ENCODE data around the gene QRSL1.
"Not testable (repeated sequence)": the region's sequence is repeated elsewhere in the genome, so short reads cannot be mapped to it uniquely, and the experiment has no call there.

The QRSL1 gene

DNA sequence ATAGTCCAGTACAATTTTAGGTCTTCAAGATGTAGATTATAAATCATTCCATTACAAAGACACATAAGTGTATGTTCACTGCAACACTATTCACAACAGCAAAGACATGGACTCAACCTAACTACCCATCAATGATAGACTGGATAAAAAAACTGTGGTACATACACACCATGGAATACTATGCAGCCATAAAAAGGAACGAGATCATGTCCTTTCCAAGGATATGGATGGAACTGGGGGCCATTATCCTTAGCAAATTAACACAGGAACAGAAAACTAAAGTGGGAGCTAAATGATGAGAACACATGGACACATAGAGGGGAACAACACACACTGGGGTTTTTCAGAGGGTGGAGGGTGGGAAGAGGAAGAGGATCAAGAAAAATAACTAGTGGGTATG is 6.3 kb upstream of the QRSL1 start:
- no peak for DNase-seq

DNA sequence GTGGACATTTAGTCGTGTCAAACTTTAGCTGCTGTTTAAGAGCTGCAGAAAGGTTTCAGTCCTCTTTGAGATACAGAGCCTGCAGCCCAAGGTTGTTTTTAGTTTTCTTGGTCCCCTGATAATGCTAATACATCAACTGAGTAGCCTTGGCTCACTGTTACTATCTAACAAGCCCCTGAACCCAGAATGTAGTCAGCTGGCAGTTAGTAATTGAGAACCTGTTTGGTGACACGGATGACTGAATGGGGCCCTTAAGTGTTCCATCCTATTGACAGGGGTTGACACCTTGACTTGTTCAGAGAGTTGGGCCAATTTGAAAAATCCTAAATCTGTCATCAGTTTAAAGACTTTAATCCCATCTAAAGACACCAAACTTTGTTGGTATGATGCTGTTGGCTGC is 2.9 kb upstream of the QRSL1 start:
- no peak for DNase-seq

DNA sequence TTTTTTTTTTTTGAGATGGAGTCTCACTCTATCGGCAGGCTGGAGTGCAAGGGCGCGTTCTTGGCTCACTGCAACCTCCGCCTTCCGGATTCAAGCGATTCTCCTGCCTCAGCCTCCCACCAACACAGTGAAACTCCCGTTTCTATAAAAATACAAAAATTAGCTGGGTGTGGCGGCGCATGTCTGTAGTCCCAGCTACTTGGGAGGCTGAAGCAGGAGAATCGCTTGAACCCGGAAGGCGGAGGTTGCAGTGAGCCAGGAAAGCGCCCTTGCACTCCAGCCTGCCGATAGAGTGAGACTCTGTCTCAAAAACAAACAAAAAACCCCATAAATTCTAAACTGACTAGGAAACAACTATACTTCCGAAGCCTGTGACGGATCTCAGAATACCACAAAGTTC is 1.6 kb upstream of the QRSL1 start:
- DNase-seq, result not testable (repeated sequence)

DNA sequence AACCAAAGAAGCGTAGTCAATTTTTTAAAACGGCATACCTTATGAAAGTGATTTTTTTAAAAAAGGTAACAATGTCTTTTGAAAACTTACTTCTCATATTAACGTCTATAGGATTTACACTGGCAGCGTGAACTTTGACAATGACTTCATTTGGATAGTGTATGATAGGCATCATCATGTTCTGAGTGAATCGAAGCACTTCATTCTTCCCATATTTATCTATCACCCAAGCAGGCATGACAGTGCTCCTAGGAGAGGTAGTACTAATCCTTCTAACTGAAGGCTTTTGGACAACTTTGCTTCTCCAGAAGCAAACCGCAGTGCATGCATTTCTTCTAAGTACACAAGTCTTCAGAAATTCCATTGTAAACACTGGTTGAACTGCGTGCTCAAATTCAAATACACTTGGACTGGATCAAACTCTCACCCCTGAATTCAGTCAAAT is 698 bp upstream of the QRSL1 start:
- DNase-seq, result no peak

DNA sequence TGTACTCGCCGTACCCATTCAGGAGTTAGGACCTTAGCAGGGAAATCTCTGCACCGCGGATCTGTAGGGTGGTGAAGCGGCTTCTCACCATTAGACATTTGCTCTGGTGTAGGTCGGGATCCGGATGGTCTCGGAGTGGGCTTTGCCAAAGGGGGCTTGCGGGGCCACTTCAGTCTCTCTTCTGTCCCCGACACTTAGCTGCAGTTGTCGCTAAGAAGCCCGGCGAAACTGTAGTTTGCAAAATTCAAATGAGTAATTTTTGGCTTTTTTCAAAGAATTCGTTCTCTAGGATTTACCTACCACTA is 433 bp downstream of the QRSL1 start:
- DNase-seq, result no peak

DNA sequence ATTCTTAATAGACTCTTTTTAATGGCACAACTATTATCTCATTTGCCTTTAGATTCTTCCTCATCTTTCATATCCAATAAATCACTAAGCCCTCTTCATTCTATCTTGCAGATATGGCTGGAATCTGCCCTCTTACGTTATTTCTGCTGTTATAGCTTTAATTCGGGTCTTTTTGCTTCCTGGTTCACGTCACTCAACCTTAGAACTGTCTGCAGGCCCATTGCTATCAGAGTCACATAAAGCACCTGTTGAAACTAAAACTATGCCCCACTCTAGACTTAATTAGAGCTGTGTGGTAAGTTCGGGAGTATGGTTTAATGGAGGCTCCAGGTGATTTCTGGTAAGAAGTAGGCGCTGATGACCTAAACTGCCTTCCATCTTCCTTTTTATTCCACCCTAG is 988 bp downstream of the QRSL1 start:
- no peak for DNase-seq

DNA sequence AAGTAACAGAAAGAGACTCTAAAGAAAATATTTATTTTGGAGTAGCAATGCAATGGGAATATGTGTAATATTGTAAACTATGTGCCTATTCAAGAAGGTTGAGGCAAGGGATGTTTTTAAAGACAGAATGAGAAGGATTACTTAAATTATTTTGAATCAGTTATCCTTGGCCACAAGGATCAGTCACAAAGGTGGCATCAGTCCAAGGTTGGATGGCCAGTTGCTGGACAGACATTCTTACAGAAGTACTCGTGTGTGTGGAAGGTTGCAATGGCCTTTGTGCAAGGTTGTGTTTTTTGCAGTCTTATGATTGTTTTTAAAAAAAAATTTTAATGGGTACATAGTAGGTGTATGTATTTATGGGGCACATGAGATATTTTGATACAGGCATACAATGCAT is 2.0 kb downstream of the QRSL1 start:
- no peak for DNase-seq

DNA sequence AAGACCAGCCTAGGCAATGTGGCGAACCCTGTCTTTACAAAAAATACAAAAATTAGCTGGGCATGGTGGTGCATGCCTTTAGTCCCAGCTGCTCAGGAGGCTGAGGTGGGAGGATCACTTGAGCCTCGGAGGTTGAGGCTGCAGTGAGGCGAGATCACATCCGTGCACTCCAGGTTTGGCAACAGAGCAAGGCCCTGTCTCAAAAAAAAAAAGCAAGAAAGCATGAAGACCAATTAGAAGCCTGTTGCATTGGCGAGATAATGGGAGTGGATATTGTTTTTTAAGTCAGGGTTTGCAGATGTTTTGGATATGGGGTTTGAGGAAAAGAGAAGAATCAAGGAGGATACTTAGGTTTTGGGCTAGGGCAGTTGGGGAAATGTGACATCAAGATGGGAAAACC is 5.2 kb downstream of the QRSL1 start:
- DNase-seq, result no peak

DNA sequence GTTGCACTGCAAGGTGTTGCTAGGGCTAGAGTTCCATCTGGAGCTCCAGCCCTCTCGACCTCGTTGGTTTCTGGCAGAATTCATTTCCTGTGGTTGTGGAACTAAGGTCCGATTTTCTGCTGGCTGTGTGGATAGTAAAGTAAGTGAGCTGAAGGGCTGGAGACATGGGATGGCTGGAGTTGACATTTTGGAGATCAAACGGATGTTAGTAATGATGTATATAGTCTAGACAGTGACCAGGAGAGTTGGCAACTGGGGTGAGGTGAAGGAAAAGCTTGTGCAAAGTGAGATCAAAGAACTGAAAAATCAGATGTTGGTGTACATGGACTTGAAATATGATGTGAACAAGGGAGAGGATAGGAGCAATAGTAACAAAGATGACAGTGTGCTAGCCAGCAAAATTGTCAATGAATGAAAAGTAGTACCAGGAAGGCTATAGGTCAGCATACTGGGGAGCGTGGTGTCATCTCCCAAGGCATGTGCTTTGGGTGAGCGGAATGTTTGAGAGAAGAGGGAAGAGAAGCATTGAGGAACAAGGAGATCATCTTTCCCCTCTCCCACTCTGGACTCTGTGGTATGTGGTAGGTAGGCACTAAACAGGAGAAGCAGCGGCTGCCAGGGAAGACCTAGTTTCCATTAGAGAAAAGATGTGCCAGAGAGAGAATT is 7.8 kb downstream of the QRSL1 start:
- DNase-seq, result no peak

DNA sequence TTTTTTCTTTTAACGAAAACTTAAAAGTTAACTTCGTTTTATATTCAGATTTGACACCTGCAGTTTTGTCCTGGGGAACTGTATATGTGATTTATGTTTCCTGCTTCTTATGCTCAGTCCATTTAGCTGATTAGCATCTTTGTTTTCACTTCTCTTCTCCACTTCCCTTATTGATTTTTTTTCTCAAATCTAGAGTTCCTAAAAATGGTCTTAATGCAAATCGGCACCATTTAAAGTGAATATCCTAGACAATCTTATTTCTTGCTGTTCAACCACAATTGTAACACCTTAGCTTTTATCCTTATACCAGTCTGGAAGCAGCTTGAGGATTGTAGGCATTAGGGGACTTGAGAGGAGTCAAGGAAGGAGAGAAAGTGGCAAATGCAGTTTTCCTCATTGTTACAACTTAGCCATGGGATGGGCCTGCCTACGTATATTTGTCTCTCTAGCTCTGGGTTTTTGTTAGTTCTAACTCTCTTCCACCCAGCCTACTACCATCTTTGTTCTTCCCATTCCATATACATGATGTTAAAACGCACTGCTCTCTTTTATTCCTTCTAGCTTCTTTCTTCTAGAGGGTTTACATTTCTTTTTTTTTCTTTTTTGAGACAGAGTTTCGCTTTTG is 8.5 kb downstream of the QRSL1 start:
- DNase-seq, result no peak

DNA sequence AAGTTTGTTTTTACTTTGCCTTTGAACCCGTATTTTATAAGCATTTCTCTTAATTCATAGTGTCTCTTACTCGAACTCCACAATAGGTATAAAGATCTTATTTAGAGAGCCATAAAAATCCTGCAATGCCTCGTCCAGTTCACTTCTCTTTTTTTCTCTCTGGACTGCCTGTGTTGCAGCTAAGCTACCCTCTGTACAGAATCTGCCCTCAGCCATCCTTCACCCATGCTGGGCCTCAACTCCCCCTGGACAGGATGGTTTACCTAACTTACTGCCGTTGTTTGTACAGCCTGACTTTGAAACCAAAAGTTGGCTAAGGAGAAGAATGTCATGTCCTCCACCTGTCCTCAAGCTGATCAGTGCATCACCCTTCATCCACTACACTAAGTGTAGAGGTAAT is 10.4 kb downstream of the QRSL1 start:
- DNase-seq, result no peak

DNA sequence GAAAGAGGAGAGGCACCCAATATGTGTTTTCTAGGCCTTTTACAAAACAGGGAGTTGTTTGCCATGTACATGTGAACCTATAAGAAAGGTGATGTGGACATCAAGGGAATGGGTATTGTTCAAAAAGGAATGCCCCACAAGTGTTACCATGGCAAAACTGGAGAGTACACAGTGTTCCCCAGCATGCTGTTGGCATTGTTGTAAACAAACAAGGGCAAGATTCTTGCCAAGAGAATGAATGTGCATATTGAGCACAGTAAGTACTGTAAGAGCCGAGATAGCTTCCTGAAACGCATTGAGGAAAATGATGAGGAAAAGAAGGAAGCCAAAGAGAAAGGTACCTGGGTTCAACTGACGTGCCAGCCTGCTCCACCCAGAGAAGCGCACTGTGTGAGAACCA is 13.1 kb downstream of the QRSL1 start:
- DNase-seq, result no peak

DNA sequence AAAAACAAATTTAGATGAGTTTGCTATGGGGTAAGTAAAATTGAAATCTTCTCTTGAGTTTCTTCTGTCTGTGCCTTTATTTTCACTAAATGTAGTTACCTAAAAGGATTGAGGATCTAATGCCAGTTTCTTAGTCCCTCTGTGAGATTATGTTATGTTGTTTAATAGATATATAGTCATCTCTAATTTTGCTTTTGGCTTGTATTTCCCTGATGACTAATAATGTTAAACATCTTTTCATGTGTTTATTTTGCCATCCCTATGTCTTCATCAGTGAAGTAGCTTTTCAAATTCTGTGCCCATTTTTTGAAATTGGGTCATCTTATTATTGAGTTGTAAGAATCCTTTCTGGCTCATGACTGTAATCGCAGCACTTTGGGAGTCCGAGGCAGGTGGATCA is 13.7 kb downstream of the QRSL1 start:
- no peak for DNase-seq

DNA sequence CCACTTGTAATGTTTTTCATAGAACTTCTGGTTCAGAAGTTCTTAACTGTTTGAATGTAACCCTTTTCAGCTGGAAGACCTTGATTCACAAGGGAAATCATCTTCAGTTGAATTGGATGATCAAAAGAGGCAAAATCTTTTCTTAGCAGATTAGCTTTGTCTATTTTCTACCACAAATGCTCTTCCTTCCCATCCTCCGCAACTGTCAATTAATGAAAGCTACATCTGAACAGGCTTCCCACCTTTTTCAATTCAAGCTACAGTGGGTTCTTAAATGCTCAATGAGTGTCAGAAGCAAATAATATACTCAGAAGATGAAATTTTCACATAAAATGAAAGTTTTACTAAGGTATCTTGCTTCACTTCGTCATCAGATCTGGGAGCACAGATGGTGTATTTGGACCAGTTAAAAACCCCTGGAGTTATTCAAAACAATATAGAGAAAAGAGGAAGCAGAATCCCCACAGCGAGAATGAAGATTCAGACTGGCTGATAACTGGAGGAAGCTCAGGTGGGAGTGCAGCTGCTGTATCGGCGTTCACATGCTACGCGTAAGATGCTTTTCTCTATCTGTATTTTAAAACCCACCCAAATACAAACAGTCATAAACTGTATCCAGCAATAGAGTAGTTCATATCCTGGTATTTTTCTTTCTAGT is 19.4 kb downstream of the QRSL1 start:
- DNase-seq, result no peak

DNA sequence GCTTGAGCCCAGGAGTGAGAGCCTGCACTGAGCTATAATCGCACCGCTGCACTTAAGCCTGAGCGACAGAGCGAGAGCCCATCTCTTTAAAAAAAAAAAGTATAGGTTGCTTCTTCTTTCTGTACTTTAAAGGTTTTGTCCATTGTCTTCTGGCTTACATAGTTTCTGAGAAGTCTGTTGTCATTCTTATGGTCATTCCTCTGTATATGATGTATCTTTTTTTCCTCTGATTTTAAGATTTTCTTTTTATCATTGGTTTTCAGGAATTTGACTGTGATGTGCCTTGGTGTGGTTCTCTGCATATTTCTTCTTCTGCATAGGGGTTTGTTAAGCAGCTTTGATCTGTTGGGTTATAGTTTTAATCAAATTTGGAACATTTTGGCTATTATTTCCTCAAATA is 29.1 kb downstream of the QRSL1 start:
- no peak for DNase-seq

DNA sequence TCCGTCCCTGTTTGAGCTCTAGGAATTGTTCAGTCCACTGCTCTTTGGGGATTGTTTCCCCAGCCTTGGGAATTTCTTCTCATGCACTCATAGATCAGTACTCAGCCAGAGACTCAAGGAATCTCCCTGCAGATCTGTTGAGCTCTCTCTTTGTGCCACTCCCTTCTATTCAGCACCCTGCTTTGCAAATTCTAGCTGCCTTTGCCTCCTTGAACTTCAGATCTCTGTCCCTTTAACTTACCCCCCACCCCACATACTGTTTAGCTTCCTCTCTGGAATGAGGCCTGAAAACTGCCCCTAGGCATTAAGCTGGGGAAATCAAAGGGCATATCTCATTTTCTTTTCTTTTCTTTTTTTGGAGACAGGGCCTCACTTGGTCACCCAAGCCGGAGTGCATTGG is 30.5 kb downstream of the QRSL1 start:
- DNase-seq, result no peak

DNA sequence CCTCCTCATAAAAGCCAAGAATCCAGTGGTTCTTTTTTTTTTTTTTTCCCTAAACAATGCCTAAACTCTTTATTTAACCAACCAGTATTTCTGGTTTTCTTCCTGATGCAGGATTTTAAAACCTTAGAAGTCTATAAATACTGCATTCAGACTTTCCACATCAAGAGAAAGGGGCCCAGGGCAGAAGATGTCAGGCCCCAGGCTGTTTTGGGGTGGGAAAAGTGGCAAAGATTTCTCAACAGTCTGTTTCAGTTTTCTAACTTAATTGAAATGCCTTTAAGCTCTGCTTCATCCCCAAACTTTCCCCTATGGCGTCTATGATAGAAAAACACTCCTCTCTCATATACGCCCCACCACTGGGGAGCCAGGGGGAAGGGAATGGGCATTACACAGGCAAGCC is 33.1 kb downstream of the QRSL1 start:
- DNase-seq, result no peak

DNA sequence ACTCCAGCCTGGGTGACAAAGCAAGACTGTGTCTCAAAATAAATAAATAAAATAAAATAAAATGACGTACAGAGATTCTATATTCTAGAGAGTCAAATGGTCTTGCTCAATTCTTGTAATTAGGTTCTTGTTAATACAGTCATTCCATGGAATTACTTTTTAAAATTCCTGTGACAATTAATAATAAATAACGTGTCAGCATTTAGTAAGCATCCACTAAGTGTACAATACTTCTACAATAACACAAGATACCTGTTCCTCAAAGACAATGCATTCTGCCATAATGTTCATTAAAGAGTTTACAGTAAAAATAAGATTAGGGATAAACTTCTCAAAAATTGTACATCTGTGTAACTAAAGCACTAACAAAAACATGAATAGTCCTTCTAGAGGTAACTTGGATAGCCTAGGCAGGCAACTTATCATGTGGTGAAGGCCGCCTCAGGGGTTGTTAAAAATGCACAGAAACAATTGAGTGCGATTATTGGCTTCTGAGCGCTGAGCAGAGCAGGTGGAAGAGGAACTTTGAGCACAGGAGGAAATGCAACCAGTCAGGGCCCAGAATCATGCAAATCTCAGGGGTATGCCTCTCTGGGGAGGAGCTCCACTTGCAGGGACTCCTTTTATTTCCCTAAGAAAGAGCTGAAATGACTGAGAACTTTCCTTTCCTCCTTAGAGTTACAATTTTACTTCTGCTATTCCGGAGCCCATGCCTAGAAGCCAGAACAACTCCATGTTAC is 37.1 kb downstream of the QRSL1 start:
- DNase-seq, result no peak

DNA sequence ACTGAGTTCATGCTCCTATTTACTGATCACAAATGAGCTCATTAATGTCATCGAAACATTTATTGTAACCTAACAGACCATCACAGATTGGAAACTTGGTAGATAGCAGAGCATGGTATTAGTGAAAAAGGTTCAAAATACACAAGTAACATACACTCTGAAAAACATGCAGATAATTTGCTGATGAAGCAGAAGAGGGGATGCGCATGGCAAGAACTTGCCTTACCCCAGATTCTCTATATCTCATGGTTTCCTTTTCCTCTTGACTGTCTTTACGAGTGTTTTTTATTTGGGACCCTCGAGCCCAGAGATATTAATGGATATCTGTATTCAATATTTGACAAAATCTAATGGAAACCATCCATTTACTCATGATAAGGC is 37.6 kb downstream of the QRSL1 start:
- DNase-seq, result no peak

DNA sequence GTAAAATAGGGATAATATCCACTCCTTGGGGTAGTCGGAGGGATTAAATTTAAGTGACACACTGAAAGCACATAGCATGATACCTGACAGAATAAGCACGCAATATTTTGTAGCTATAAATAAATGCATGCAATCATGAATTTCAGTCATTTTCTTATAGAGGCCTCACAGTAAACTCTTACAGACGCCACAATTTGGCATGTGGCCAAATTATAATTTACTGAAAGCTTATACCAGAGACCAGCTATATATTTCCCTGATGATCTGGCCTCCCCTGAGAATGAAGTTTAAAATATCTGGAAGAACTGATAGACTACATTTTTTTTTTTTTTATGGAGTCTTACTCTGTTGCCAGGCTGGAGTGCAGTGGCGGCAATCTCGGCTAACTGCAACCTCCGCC is 40.9 kb downstream of the QRSL1 start:
- DNase-seq, result no peak

DNA sequence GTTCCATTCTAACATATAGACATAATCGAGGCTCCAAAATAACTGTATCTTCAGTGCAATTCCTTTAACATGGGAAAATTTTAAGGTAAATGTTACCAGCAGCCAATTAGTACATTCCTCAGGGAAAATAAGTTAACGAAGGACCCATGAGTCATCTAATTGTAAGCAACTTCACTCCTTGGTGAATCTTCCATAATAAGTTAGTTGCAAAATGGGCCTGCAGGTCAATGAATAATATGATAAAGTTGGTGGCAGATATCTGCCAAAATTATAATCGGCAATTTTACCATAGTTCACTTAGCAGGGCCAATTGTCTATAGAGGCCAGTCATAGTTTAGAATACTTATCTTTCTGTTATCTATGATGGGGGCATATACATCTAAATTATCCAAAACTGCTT is 42.3 kb downstream of the QRSL1 start:
- DNase-seq, result no peak

DNA sequence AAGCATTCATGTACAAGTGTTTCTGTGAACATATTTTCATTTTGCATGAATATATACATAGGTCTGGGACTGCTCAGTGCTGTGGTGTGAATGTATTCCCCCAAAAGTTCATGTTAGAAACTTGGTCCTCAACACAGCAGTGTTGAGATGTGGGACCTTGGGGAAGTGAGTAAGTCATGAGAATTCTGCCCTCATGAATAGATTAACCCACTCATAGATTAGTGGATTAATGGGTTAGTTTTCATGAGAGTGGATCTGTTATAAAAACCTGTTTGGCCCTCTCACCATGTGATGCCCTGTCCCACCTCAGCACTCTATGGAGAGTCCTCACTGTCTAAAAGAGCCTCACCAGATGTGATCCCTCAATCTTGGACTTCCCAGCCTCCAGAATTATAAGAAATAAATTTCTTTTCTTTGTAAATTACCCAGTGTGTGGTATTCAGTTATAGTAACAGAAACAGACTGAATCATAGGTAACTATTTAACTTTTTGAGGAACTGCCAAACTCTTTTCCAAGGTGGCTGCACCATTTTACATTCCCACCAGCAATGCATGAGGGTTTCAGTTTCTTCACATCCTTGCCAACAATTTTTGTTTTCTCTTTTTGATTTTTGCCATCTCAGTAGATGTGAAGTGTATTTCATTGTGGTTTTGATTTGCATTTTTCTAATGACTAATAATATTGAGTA is 45.3 kb downstream of the QRSL1 start:
- no peak for DNase-seq

DNA sequence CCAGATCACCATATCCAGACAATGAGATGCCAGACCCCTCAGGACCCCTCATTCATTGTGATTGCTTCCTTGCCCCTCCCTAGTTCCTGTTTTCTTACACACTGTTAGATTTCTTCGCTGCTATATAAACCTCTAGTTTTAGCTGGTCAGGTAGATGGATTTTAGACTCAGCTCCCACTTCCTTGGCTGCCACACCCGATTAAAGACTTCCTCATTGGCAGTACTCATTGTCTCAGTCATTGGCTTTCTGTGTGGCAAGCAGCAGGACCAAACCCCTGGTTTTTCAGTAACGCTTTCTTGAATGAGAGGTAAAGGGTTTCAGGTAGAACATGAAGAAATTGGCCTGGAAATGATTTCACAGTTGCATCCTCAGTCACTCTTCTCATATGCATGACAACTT is 47.9 kb downstream of the QRSL1 start:
- no peak for DNase-seq

DNA sequence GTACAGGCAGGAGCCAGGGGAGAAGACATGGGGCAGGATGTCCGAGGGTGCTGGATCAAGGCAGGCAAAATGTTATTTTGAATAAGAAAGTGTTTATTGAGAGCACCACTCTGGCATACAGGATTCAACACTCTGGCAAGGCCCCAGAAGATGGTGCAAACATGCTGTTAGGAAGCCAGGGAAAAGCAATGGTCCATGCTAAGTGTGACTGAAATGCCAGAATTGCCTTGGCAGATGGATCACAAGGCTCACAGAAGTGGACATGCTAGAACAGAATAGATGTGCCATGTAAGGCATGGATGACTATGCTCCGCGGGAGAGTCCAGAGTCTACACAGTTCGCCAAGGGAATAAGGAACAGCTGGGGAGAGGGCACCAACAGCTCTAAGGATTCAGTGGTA is 54.6 kb downstream of the QRSL1 start:
- DNase-seq, result no peak

Data from stimulated activated CD4-positive, alpha-beta T cell treated with anti-CD3 and anti-CD28 coated beads, Interleukin-1b, Interleukin-23, amount 100 ng/mL, for 48 hours (primary cell).